Caco-2 (cell line): ENCODE results near the gene VAMP4. TPM values are rescaled to one million over a fixed set of nuclear protein-coding genes. Genes with fewer than 3 reads are reported as not detected.
A peak's percentile ranks its signal among the peaks of the same experiment; 100 is the strongest.

Source experiments
- BruUV-seq: library from RNA; stranded (reverse); fragments of 400-500 nt; replicated peaks from 2 replicates; lab custom pipeline; 2021; lab: Mats Ljungman, UMichigan
- CTCF ChIA-PET: fragments of 300-600 bp; sonication (Branson Sonifier 250); formaldehyde crosslinking; loops from one replicate; lab custom pipeline; 2022; ENCODE audit warnings: antibody characterized with exemption; lab: Charles Lee
- POLR2A ChIA-PET: fragments of 300-600 bp; sonication (Branson Sonifier 250); formaldehyde crosslinking; loops from one replicate; lab custom pipeline; 2022; ENCODE audit warnings: antibody characterized with exemption; lab: Charles Lee
- DNase-seq, 2 experiments: peaks; one replicate each; pipeline versions ENCODE4 v3.0.0 to v3.0.0-alpha.2; 2020 to 2022
- H3K27me3 ChIP-seq: replicated peaks from 2 replicates; pipeline ENCODE4 v1.6.0; 2011; ENCODE audit warnings: low read length; ENCODE audit not compliant: control insufficient read depth, insufficient read depth
- H3K36me3 ChIP-seq: 2 replicates; pipeline ENCODE4 v1.5.1; 2011; ENCODE audit warnings: low read length; ENCODE audit not compliant: control insufficient read depth, insufficient read depth
- H3K4me1 ChIP-seq: fragments of 250-450 bp; sonication (Bioruptor Pico); 2 replicates; pipeline ENCODE4 v1.5.1; 2020; ENCODE audit warnings: mild to moderate bottlenecking
- H3K4me3 ChIP-seq: 2 replicates; pipeline ENCODE4 v1.5.1; 2011; ENCODE audit warnings: low read depth, mild to moderate bottlenecking, control low read depth, low read length
- H3K9me3 ChIP-seq: fragments of 250-450 bp; sonication (Bioruptor Pico); 2 replicates; pipeline ENCODE4 v1.5.1; 2020; ENCODE audit warnings: mild to moderate bottlenecking, moderate library complexity
- H3K27ac Mint-ChIP-seq: one replicate; pipeline ENCODE4 v1.8.0; 2022; ENCODE audit warnings: mixed read lengths; ENCODE audit not compliant: unreplicated experiment
- H3K27me3 Mint-ChIP-seq: one replicate; pipeline ENCODE4 v1.8.0; 2022; ENCODE audit warnings: mixed read lengths; ENCODE audit not compliant: insufficient read depth, unreplicated experiment
- H3K36me3 Mint-ChIP-seq: one replicate; pipeline ENCODE4 v1.8.0; 2022; ENCODE audit warnings: mild to moderate bottlenecking, mixed read lengths; ENCODE audit not compliant: insufficient read depth, unreplicated experiment
- H3K4me1 Mint-ChIP-seq: one replicate; pipeline ENCODE4 v1.8.0; 2022; ENCODE audit warnings: low read depth, mixed read lengths; ENCODE audit not compliant: unreplicated experiment
- H3K4me3 Mint-ChIP-seq: one replicate; pipeline ENCODE4 v1.8.0; 2022; ENCODE audit warnings: mild to moderate bottlenecking, moderate library complexity, mixed read lengths; ENCODE audit not compliant: unreplicated experiment
- H3K9me3 Mint-ChIP-seq: one replicate; pipeline ENCODE4 v1.8.0; 2022; ENCODE audit warnings: mixed read lengths; ENCODE audit not compliant: unreplicated experiment
- CTCF ChIP-seq, 2 experiments: fragments of 200-600 bp in 1 of 2; IDR thresholded peaks; 1 replicate in 1 of 2; 2 replicates in 1 of 2; pipeline versions ENCODE4 v1.5.1 to v1.8.0; 2011 to 2022; ENCODE audit warnings: antibody characterized with exemption in 1 of 2, control low read depth in 1 of 2, inconsistent platforms in 1 of 2, low read depth in 1 of 2, low read length in 1 of 2, mild to moderate bottlenecking in 1 of 2, moderate library complexity in 1 of 2; ENCODE audit not compliant: insufficient read depth in 1 of 2, severe bottlenecking in 1 of 2, unreplicated experiment in 1 of 2
- intact Hi-C: fragments of 100-400 bp; cut with micrococcal nuclease; formaldehyde crosslinking; loops from one replicate; pipeline ENCODE4 v1.10.0; 2022; ENCODE audit not compliant: unreplicated experiment
- total RNA-seq: library from RNA; stranded (reverse); gene quantifications from 2 replicates; pipeline ENCODE4 v1.2.3, GENCODE V29; 2022

Gene VAMP4
- total RNA-seq, 1 experiment from 2014 or later, result 4.9 TPM

GRCh38 chr1:171715813-171716251 is 26.0 kb downstream of the VAMP4 start:
- H3K27ac Mint-ChIP-seq, result no peak overlapping the region
- CTCF ChIA-PET, result interaction anchor here (0.6 to 4.7 kb wide), 4 partner anchors 72 to 749 kb away, joined by 3 to 66 read pairs (median 4); no protein-coding TSS in a partner anchor
- DNase-seq, result peak in 1 of 2 experiments; percentile 8

GRCh38 chr1:171712341-171712740 is 29.5 kb downstream of the VAMP4 start:
- Mint-ChIP-seq H3K9me3 (no peaks in the 10 kb centered on the region), H3K27ac (no peak overlapping the region), H3K4me3 (no peak overlapping the region), H3K36me3 (no peaks in the 10 kb centered on the region), H3K4me1 (no peaks in the 10 kb centered on the region), H3K27me3 (no peaks in the 10 kb centered on the region)
- BruUV-seq, result no TSS peak
- no peaks in the 10 kb centered on the region for H3K36me3 ChIP-seq
- CTCF ChIA-PET, result no interaction called here
- POLR2A ChIA-PET, result no interaction called here
- TF ChIP-seq CTCF (IDR thresholded peaks at IDR 0.05; ENCODE audit: insufficient read depth in 1 of 2, low read depth in 1 of 2, low read length in 1 of 2, severe bottlenecking in 1 of 2, unreplicated experiment in 1 of 2), result no peak
- H3K4me1 ChIP-seq, result no peaks in the 10 kb centered on the region
- no peak for DNase-seq
- no peak overlapping the region for H3K4me3 ChIP-seq
- intact Hi-C loops, result loop anchor here (10.0 kb wide), 2 partner anchors 128 to 468 kb away; partner anchors contain the start of gene FMO1
- no peaks in the 10 kb centered on the region for H3K9me3 ChIP-seq
- H3K27me3 ChIP-seq, result no peaks in the 10 kb centered on the region

More at GRCh38 chr1:171715813-171716251, 26.0 kb downstream of the VAMP4 start:
- TF ChIP-seq CTCF (IDR thresholded peaks at IDR 0.05; ENCODE audit: insufficient read depth in 1 of 2, low read depth in 1 of 2, low read length in 1 of 2, severe bottlenecking in 1 of 2, unreplicated experiment in 1 of 2), result peak; percentile 13 to 53
- Mint-ChIP-seq H3K9me3 (peaks cover 7% of the 10 kb centered on the region), H3K36me3 (no peaks in the 10 kb centered on the region), H3K27me3 (no peaks in the 10 kb centered on the region), H3K4me1 (no peaks in the 10 kb centered on the region), H3K4me3 (no peak overlapping the region)
- Histone ChIP-seq H3K36me3 (no peaks in the 10 kb centered on the region), H3K27me3 (no peaks in the 10 kb centered on the region), H3K4me3 (no peak overlapping the region), H3K4me1 (no peaks in the 10 kb centered on the region), H3K9me3 (no peaks in the 10 kb centered on the region)
- no TSS peak for BruUV-seq
- POLR2A ChIA-PET, result interaction anchor here (0.5 kb wide), 1 partner anchor 83 kb away, joined by 3 read pairs; no protein-coding TSS in a partner anchor
- intact Hi-C loops, result loop anchor here (1.0 to 10.0 kb wide), 4 partner anchors 71 to 471 kb away; partner anchors contain the start of genes FMO1 and PRRC2C

- CTCF ChIA-PET, result no interaction called here
- DNase-seq, result no peak
- H3K9me3 ChIP-seq, result no peaks in the 10 kb centered on the region
- Mint-ChIP-seq H3K27me3 (no peaks in the 10 kb centered on the region), H3K9me3 (no peaks in the 10 kb centered on the region), H3K4me1 (no peaks in the 10 kb centered on the region), H3K36me3 (no peaks in the 10 kb centered on the region), H3K4me3 (no peak overlapping the region), H3K27ac (no peak overlapping the region)
- H3K36me3 ChIP-seq, result no peaks in the 10 kb centered on the region
- intact Hi-C loops, result loop anchor here (10.0 kb wide), 2 partner anchors 127 to 467 kb away; partner anchors contain the start of gene FMO1
- H3K4me3 ChIP-seq, result no peak overlapping the region
- H3K27me3 ChIP-seq, result no peaks in the 10 kb centered on the region
- no peak for TF ChIP-seq CTCF (IDR thresholded peaks at IDR 0.05; ENCODE audit: insufficient read depth in 1 of 2, low read depth in 1 of 2, low read length in 1 of 2, severe bottlenecking in 1 of 2, unreplicated experiment in 1 of 2)
- no TSS peak for BruUV-seq
- POLR2A ChIA-PET, result no interaction called here
- no peaks in the 10 kb centered on the region for H3K4me1 ChIP-seq
These were observed 30.2 kb downstream of the VAMP4 start for GRCh38 chr1:171711643-171712042.
